GM19239 (cell line): Measurements from ENCODE around the gene MTUS2.

Experiments
- DNase-seq: peaks from one replicate; pipeline ENCODE4 v3.0.0; 2011; ENCODE audit warnings: low spot score; ENCODE audit not compliant: insufficient read length
- FAIRE-seq: peaks from 2 replicates; lab custom pipeline; 2011; peaks lifted over from hg19 to GRCh38; lab: Jason Lieb, UNC

MTUS2 gene

DNA sequence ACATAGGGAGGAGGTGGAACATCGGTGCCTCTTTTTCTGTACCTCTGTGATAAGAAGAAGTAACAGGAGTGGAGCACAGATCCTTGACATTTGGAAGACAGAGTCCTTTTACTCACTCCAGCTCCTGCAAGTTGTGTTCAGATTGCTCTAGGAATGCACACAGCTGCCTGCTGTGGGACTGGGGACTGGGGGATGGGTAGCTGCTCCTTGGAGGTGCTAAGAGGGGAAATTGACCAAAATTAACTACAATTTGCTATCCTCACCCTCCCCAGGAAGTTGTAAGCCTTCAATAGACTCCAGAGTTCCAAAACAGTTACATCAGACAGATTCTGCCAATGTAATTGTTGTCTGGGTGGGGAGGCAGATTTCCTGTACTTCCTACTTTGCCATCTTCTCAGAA, 317.9 kb downstream of the MTUS2 start:
- DNase-seq (no peak), FAIRE-seq (no peak)

- no peak for DNase-seq
Observed at GRCh38 chr13:29140277-29140676, 320.1 kb downstream of the MTUS2 start.

DNA sequence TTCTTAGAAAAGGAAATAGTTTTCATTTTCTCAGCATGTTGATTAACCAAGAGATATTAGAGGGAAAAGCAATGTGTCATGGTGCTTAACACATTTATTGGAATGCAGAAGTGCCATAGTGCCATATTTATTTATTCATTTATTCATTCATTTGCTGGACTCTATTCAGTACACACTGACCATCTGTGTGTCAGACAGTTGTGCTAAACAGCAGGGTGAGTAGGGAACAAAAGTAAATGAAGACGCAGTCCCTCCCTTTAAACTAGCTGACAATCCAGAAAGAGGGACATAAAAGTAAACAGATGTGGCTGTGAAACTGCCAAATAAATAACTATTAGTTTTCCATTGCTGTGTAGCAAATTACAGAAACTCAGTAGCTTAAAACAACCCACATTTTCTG, 323.7 kb downstream of the MTUS2 start:
- FAIRE-seq = no peak
- DNase-seq = no peak

More at GRCh38 chr13:29140277-29140676, 320.1 kb downstream of the MTUS2 start:
- no peak for FAIRE-seq

DNA sequence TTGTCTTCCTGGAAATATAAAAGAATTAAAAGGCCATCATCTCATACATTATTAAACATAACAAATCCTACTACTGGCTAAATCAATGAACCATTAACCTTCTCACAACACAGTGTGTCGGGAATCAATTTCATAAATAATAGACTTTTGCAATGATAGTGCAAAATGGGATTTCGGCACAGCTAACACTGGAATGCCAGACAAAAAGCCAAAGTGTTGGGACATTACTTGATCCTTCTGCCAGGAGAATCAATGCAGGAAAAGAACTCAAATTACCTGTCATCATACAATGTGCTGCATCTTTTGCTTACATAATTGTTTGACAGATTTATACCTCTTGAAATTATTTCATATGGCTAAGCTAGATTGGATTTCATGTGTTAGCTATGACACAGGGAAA, 334.3 kb downstream of the MTUS2 start:
- DNase-seq (no peak), FAIRE-seq (no peak)

DNA sequence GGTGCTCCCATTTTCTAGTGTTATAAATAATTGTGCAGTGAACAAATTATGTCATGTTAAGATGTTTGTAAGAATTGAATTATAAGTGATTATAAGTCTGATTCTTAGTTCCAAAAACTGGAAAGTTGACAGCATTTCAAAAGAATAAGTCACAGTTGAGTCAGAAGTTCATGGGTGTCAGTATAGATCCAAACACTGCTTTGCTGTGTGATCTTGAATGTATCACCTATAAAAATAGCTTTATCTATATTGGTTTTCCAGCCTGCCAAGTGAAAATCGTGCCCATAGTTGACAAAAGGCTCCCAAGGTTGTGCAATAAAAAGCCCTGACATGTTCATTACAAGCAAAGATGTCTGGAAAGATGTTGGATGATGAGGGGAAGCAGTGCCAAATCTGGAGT, 336.0 kb downstream of the MTUS2 start:
- no peak for DNase-seq
- FAIRE-seq = no peak

GRCh38 chr13:29159871-29160270, 339.7 kb downstream of the MTUS2 start:
- FAIRE-seq (no peak), DNase-seq (no peak)

- DNase-seq (no peak), FAIRE-seq (no peak)
Observed at GRCh38 chr13:29160862-29161261, 340.7 kb downstream of the MTUS2 start.

- no peak for FAIRE-seq
Observed at GRCh38 chr13:29161676-29162075, 341.5 kb downstream of the MTUS2 start.

GRCh38 chr13:29162638-29163235, 342.6 kb downstream of the MTUS2 start:
- FAIRE-seq = no peak
- no peak for DNase-seq

More at GRCh38 chr13:29161676-29162075, 341.5 kb downstream of the MTUS2 start:
- no peak for DNase-seq

DNA sequence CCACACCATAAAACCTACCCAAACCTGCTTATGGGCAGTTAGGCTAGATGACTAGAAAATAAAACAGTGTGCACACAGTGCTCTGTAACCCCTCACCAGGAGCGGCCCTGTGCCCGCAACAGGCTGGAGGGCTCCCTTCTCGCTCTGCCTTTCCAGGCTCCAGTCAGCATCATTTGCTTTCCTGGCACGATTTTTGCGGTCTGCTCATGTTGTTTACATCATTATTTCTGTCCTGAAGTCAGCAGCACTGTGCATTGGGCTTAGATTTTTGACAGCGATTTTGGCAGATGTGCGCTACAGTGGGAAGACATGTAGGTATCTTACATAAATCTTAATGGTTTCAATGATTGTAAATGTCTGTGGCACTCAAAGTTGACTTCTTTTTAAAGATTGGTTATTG, 344.0 kb downstream of the MTUS2 start:
- DNase-seq (no peak), FAIRE-seq (no peak)

- FAIRE-seq = peak; percentile 28
- DNase-seq = no peak
Observed at GRCh38 chr13:29165216-29165615, 345.1 kb downstream of the MTUS2 start.

DNA sequence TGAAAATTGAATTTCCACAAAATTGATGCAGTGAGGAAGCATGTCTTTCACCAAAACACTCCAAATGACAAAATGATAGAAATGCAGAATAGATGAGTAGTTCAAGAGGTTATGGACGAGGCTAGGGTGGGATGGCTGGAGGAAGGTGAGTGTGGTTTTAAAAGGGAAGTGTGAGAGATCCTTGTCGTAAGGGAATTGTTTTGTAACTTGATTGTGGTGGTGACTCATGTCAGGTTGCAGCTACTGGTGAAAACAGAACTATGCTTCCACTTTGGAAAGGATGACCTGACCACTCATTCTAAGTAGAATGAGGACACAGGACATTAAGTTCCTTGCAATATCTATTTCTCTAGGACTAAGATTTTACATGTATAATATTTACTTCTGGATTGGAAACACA, 345.7 kb downstream of the MTUS2 start:
- DNase-seq (no peak), FAIRE-seq (no peak)

GRCh38 chr13:29170436-29171082, 350.4 kb downstream of the MTUS2 start:
- no peak for FAIRE-seq
- no peak for DNase-seq

GRCh38 chr13:29171244-29171643, 351.1 kb downstream of the MTUS2 start:
- DNase-seq = no peak
- FAIRE-seq = no peak

DNA sequence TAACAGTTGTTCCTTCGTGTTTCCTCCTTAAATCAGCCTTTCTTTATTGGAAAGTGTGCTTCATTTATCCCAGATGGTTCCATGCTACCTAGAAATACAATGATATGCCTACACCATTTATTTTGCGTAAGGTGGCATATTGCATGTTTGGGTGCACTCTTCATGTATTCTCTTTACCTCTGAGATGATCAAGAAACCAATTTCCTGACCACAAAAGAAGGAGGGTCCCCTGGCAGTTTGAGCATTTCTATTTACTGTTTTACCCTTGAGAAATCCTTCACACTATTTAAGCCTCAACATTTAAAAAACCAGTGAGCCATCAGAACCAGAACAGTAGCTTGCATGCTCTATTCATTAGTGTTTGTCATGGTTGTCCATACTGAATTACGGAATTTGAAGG, 354.0 kb downstream of the MTUS2 start:
- no peak for FAIRE-seq
- no peak for DNase-seq

DNA sequence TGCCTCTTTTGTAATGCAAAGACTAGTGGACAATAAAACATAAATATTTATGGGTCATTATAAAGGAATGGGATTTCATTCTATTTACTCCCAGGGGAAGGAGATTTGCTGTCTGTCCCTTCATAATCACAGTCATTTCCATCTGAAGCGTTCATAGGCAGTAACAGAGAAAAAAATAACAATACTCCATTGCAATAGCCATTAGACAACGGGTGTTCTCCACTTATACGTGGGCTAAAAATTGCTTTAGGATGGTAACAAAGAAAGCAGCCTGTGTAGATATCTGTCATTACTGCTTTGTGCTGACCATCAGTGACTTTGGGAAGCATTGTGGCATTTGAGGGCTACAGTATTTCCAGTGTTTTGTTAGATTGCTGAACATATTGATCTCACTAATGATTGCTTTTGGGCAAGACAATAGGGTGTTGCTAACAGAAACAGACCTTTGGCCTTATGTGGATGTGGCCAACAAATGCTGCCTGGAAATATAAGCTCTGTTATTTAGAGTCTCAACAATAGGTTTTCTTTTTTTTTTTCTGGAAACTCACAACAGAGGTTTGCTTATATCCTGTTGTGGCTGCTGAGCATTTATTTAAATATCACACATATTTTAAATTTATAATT, 355.2 kb downstream of the MTUS2 start:
- DNase-seq (no peak), FAIRE-seq (no peak)

GRCh38 chr13:29180055-29180454, 359.9 kb downstream of the MTUS2 start:
- DNase-seq (no peak), FAIRE-seq (no peak)

GRCh38 chr13:29182216-29182615, 362.1 kb downstream of the MTUS2 start:
- DNase-seq = no peak
- FAIRE-seq = no peak

- FAIRE-seq (no peak), DNase-seq (no peak)
Observed at GRCh38 chr13:29185926-29186325, 365.8 kb downstream of the MTUS2 start.

DNA sequence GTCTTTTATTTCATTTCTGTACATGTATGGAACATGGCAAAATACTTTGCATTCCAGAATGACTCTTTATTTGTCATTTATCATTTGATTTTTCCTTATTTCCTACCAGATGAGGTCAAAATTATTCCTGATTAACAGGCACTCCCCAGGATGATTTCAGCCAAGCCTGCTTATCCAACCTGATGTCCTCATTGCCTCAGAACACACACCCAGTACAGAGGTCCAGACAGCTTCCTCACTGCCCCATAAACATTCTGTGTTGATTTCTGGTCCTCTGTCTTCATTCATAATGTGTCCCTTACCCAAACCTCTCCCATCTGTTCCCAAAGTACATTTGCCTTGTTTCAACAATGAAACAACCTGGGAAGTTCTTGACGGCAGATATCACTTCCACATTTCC, 367.4 kb downstream of the MTUS2 start:
- FAIRE-seq (no peak), DNase-seq (no peak)

GRCh38 chr13:29190298-29190697, 370.2 kb downstream of the MTUS2 start:
- no peak for FAIRE-seq

GRCh38 chr13:29193083-29193482, 372.9 kb downstream of the MTUS2 start:
- DNase-seq (no peak), FAIRE-seq (no peak)

More at GRCh38 chr13:29190298-29190697, 370.2 kb downstream of the MTUS2 start:
- no peak for DNase-seq
